Islet of Langerhans (tissue), 1 donor: ENCODE measurements around the gene TAF11L8.
"Not testable (repeated sequence)": the region's sequence is repeated elsewhere in the genome, so short reads cannot be mapped to it uniquely, and the experiment has no call there.

Experiments
- FAIRE-seq: peaks from one replicate; lab custom pipeline; 2011; peaks lifted over from hg19 to GRCh38; lab: Jason Lieb, UNC

The TAF11L8 gene

GRCh38 chr5:17590860-17591259 is at the start of gene TAF11L8:
TAF11L8 (minus strand) TSS chr5:17590960.
- FAIRE-seq, result not testable (repeated sequence)

GRCh38 chr5:17634160-17634559 is 43.4 kb upstream of the TAF11L8 start, which contains the start of gene TAF11L14:
TAF11L14 (plus strand) TSS chr5:17634460.
- no peak for FAIRE-seq

- not testable (repeated sequence) for FAIRE-seq
Observed at GRCh38 chr5:17631788-17632187, 41.0 kb upstream of the TAF11L8 start, which contains the start of gene TAF11L13. TAF11L13 (plus strand) TSS chr5:17632088.

GRCh38 chr5:17625686-17626085 is 34.9 kb upstream of the TAF11L8 start:
- FAIRE-seq, result no peak

GRCh38 chr5:17620627-17621026 is 29.9 kb upstream of the TAF11L8 start:
- no peak for FAIRE-seq

GRCh38 chr5:17619354-17619753 is 28.6 kb upstream of the TAF11L8 start:
- FAIRE-seq, result no peak

GRCh38 chr5:17614872-17615605 is 24.3 kb upstream of the TAF11L8 start:
- no peak for FAIRE-seq

GRCh38 chr5:17610092-17610491 is 19.3 kb upstream of the TAF11L8 start, which contains the start of gene TAF11L12:
TAF11L12 (plus strand) TSS chr5:17610392.
- FAIRE-seq, result not testable (repeated sequence)

- FAIRE-seq, result not testable (repeated sequence)
Observed at GRCh38 chr5:17607461-17607860, 16.7 kb upstream of the TAF11L8 start.

GRCh38 chr5:17604951-17605350 is 14.2 kb upstream of the TAF11L8 start:
- FAIRE-seq, result no peak

GRCh38 chr5:17603880-17604279 is 13.1 kb upstream of the TAF11L8 start, which contains the start of gene TAF11L11:
TAF11L11 (plus strand) TSS chr5:17604183.
- not testable (repeated sequence) for FAIRE-seq

GRCh38 chr5:17597728-17598127 is 7.0 kb upstream of the TAF11L8 start, which contains the start of gene TAF11L10:
TAF11L10 (minus strand) TSS chr5:17597828.
- not testable (repeated sequence) for FAIRE-seq

GRCh38 chr5:17594255-17594654 is 3.5 kb upstream of the TAF11L8 start, which contains the start of gene TAF11L9:
TAF11L9 (minus strand) TSS chr5:17594394.
- FAIRE-seq, result not testable (repeated sequence)

GRCh38 chr5:17585658-17586057 is 5.1 kb downstream of the TAF11L8 start, which contains the start of gene TAF11L7:
TAF11L7 (minus strand) TSS chr5:17585758.
- not testable (repeated sequence) for FAIRE-seq
